ENCODE measurements around the gene MACROD2. TPM values are rescaled to one million over a fixed set of nuclear protein-coding genes. Genes with fewer than 3 reads are reported as not detected.

Gene MACROD2
- total RNA-seq, 1 experiment from 2014 or later = 3.7 TPM

GRCh38 chr20:14707865-14708596, 712.7 kb downstream of the MACROD2 start (continued):
- TF ChIP-seq REST (IDR thresholded peaks at IDR 0.05; ENCODE audit: low read depth) (no peak), CTCF (IDR thresholded peaks at IDR 0.05 in 2 of 3, conservative IDR thresholded peaks at IDR 0.05 in 1 of 3; ENCODE audit: borderline replicate concordance in 1 of 3, insufficient read depth in 1 of 3, low read depth in 2 of 3, low read length in 2 of 3) (no peak), EZH2phosphoT487 (IDR thresholded peaks at IDR 0.05; ENCODE audit: borderline replicate concordance) (no peak)

GRCh38 chr20:14709439-14709838, 714.1 kb downstream of the MACROD2 start:
- intact Hi-C loops (cut with micrococcal nuclease) = no loop called here
- Histone ChIP-seq H3K27ac (ENCODE audit: low read depth, low read length) (no peak overlapping the region), H3K9ac (ENCODE audit: low read length) (no peak overlapping the region), H3K36me3 (ENCODE audit: control insufficient read depth in 1 of 2, insufficient read depth in 2 of 2, low read length in 2 of 2) (no peaks in the 10 kb centered on the region), H3K4me2 (ENCODE audit: low read length) (no peak overlapping the region), H3K9me3 (ENCODE audit: control insufficient read depth in 1 of 2, insufficient read depth in 1 of 2, low read depth in 1 of 2, low read length in 2 of 2) (no peaks in the 10 kb centered on the region), H3K27me3 (ENCODE audit: insufficient read depth, low read length) (no peaks in the 10 kb centered on the region), H2AFZ (ENCODE audit: low read depth, low read length, poor library complexity, severe bottlenecking) (no peak overlapping the region), H3K4me3 (replicated peaks in 1 of 2; ENCODE audit: low read depth in 1 of 2, low read length in 2 of 2) (no peak overlapping the region), H4K20me1 (ENCODE audit: insufficient read depth) (no peaks in the 10 kb centered on the region), H3K4me1 (ENCODE audit: control insufficient read depth in 1 of 2, insufficient read depth in 2 of 2, low read length in 2 of 2) (no peaks in the 10 kb centered on the region), H3K79me2 (ENCODE audit: insufficient read depth, low read length) (no peaks in the 10 kb centered on the region), H3K9me2 (ENCODE audit: insufficient read depth) (no peaks in the 10 kb centered on the region)
- DNase-seq (ENCODE audit: low read depth, low spot score) (no peak), ATAC-seq (no peak)
- ChIA-PET POLR2A (no interaction called here), RAD21 (ENCODE audit: low non-redundant PET in 1 of 2, low total read pairs in 2 of 2, uncharacterized antibody in 2 of 2, unreplicated experiment in 2 of 2) (no interaction called here), CTCF (no interaction called here)
- no peak for TF ChIP-seq SIN3A (IDR thresholded peaks at IDR 0.05; ENCODE audit: low read depth)
- no peak for TF ChIP-seq CBX3 (IDR thresholded peaks at IDR 0.05; ENCODE audit: low read depth)
- TF ChIP-seq EZH2phosphoT487 (IDR thresholded peaks at IDR 0.05; ENCODE audit: borderline replicate concordance) = no peak
- TF ChIP-seq ELF1 (IDR thresholded peaks at IDR 0.05; ENCODE audit: borderline replicate concordance, low read depth) = no peak
- TF ChIP-seq ZBTB33 (IDR thresholded peaks at IDR 0.05; ENCODE audit: extremely low read depth, insufficient replicate concordance, low read length) = no peak
- TF ChIP-seq ZNF274 (IDR thresholded peaks at IDR 0.05; ENCODE audit: low read depth, low read length) = no peak
- TF ChIP-seq POLR2A (IDR thresholded peaks at IDR 0.05; ENCODE audit: borderline replicate concordance, extremely low read depth, insufficient read depth, insufficient read length) = no peak
- BruUV-seq (replicated peaks) = no TSS peak

All from HCT116 (cell line).